HCT116 (cell line): Measurements from ENCODE around the gene UBE2E2.

ENCODE experiments used
- CTCF ChIP-seq, 3 experiments: fragments of 200-600 bp in 1 of 3; sonication (generic) in 1 of 3; IDR thresholded peaks in 2 of 3; conservative IDR thresholded peaks in 1 of 3; 2 replicates each; pipeline ENCODE4 v1.5.1; 2012 to 2017; ENCODE audit warnings: low read depth in 2 of 3, low read length in 2 of 3, antibody characterized with exemption in 1 of 3, borderline replicate concordance in 1 of 3, control low read depth in 1 of 3, mild to moderate bottlenecking in 1 of 3, mixed read lengths in 1 of 3, mixed run types in 1 of 3, moderate library complexity in 1 of 3; ENCODE audit not compliant: insufficient read depth in 1 of 3
- EZH2 ChIP-seq: fragments of 200-600 bp; sonication (generic); IDR thresholded peaks from 2 replicates; pipeline ENCODE4 v1.6.1; 2017; ENCODE audit warnings: antibody characterized with exemption, mixed run types
- POLR2AphosphoS5 ChIP-seq: IDR thresholded peaks from 2 replicates; pipeline ENCODE4 v1.6.1; 2011; ENCODE audit warnings: mild to moderate bottlenecking, low read depth, low read length, moderate library complexity
- ZFX ChIP-seq: fragments of 450-650 bp; IDR thresholded peaks from 2 replicates; pipeline ENCODE4 v1.6.1; 2017

DNA sequence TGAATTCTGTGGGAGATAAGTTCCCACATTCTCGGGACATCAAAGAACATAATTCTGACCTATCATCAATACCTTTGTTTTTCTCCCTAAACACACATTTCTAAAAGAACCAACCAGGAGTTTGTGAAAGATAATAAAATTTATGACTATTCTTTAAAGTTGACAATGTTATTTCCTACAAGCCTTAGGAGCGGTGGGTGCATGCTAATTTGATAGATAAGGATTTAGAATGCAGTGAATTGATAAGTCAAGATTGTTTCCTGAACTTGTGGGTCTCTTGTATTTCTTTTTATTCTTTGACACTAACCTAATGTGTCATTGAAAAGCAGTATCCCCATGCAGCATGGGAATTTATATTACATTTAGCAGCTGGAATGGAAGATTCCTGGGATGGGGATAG is 10.3 kb upstream of the UBE2E2 start:
- no peak for TF ChIP-seq EZH2
- no peak for TF ChIP-seq CTCF (IDR thresholded peaks at IDR 0.05 in 2 of 3, conservative IDR thresholded peaks at IDR 0.05 in 1 of 3; ENCODE audit: borderline replicate concordance in 1 of 3, insufficient read depth in 1 of 3, low read depth in 2 of 3, low read length in 2 of 3)
- no peak for TF ChIP-seq ZFX
- TF ChIP-seq POLR2AphosphoS5, result no peak
